Head of caudate nucleus (tissue), 42 donors: ENCODE results near the gene SESTD1.
"Not testable (repeated sequence)": the region's sequence is repeated elsewhere in the genome, so short reads cannot be mapped to it uniquely, and the experiment has no call there.

Source experiments
- DNase-seq, 42 donors: peaks; one replicate each; pipeline versions ENCODE4 v3.0.0 to v3.0.0-alpha.2; 2020 to 2021; ENCODE audit warnings: mixed read lengths in 7 of 42
- intact Hi-C: fragments of 100-400 bp; cut with DNase I; formaldehyde crosslinking; loops from one replicate; pipeline ENCODE4 v1.15.0; 2022

SESTD1 gene

DNA sequence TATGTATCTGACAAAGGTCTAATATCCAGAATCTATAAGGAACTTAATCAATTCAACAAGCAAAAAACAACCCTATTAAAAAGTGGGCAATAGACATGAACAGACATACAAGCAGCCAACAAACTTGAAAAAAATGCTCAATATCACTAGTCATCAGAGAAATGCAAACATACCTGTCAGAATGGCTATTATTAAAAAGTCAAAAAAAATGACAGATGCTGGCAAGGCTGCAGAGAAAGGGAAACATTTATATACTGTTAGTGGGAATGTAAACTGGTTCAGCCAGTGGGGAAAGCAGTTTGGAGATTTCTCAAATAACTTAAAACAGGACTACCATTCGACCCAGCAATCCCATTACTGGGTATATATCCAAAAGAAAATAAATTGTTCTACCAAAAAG lies 21.6 kb downstream of the SESTD1 start:
- no peak for DNase-seq
- intact Hi-C loops: no loop called here

DNA sequence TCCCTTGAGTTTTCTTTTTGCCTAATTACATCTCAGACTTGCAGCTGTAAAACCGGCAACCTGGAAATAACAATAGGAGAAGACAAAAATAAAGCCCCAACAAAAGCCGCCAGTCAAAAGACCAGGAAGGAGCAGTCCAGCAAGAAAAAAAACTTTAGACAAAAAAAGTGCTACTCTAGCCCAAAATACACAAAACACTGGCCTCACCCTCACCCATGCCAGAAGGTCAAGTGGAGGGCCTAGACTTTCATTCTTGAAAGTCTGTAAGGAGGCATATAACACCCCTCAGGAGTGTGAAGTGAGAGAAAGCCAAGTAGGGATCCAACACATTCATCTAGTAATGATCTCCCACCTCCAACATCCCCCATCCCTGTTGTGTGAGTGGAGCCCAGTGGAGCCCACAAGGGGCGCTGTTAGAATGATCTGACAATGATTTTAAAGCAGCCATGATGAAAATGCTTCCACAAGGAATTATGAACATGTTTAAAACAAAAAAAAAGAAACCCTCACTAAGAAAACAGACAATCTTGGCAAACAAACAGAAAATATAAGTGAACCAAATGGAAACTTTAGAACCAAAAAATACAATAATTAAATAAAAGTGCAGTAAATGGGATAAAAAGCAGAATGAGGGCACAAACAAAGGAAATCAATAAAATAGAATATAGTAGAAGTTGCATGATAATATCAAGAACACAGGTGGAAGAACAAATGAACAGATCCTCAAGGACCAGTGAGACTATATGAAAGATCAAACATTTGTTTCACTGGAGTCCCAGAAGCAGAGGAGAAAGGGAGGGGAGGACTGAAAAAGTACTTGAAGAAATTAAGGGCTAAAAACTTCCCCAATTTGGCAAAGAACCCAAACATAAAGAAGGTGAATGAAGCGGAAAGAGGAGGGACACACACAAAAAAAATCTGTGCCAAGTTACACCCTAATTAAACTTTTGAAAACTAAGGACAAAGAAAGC lies 23.9 kb downstream of the SESTD1 start:
- intact Hi-C loops: no loop called here
- no peak for DNase-seq

DNA sequence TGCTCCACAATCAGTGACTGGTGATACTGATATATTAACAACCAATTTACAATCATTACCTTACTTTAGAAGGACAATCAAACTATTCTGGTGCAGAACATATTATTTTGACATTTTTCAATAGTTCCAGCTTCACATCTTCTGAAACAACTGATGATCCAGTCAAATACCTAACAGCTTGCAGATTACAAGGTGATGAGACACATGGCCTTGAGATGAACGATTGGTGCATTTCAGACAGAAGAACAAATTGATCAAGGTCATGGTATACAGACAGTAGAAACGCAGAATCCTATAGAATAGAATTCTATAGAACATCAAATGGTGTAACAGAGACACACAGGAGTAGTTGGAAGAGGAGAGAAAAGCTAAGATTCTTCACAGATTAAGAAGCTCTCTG lies 24.8 kb downstream of the SESTD1 start:
- intact Hi-C loops: no loop called here
- DNase-seq: no peak

DNA sequence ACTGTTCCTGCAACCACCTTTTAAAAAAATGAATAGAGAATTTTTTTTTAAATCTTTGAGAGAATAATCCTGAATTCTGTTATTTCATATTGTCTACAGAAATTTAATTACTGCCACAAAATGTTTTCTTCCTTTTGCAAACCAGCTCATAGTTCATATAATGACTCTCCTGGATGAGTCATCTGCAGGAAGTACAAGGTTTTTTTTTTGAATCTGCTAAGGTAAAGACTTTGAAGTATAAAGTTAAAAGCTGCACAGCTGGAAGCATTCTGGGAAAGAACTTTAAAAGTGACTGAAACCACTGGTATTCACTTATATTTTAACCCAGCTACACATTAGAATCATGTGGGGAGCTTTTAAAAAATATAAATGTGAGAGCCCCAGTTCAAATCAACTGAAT lies 25.4 kb downstream of the SESTD1 start:
- no peak for DNase-seq
- intact Hi-C loops: no loop called here

DNA sequence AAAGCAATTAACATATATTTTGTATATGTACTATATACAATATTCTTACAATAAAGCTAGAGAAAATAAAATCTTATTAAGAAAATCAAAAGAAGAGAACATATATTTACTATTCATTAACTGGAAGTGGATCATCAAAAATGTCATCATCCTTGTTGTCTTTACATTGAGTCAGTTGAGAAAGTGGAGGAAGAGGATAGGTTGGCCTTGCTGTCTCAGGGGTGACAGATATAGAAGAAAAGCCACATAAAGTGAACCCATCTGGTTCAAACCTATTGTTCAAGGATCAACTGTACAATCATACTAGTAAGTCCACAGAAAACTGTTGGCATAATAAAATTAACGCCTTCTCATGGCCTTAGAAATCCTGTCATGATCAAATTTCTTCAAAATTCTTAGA lies 26.6 kb downstream of the SESTD1 start:
- no peak for DNase-seq
- intact Hi-C loops: no loop called here

DNA sequence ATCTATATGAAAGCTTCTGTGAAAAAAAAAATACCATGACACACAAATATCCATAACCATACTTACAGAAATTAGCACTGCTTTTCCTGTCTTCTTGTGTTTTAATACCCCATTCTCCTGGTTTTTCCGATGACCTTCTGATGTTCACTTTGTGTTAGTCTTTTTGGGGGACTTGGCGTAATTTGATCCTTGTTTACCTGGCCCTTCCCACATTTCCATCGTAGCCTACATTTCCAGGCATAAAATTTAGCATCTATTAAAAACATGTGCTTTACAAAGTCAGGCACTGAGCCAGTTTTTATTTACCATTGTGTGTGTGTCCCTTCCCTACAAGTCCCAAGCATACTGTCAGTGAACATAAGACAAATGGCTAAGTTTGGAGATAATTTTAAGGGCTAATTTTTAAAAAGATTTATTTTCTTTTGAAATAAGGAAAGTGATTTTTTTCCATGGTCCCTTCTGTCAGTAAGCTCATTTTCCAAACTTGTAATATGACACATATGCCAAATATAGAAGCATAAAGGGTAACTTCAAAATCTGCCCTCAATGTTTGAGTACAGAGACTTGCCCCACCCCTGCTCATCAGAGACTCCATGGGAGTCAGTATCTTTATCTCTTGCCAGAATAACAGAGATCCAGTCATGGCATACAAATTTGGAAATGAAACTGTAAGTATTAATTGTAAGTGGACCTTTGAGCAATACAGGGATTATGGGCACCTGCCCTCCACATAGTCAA lies 27.3 kb downstream of the SESTD1 start:
- intact Hi-C loops: no loop called here
- no peak for DNase-seq

DNA sequence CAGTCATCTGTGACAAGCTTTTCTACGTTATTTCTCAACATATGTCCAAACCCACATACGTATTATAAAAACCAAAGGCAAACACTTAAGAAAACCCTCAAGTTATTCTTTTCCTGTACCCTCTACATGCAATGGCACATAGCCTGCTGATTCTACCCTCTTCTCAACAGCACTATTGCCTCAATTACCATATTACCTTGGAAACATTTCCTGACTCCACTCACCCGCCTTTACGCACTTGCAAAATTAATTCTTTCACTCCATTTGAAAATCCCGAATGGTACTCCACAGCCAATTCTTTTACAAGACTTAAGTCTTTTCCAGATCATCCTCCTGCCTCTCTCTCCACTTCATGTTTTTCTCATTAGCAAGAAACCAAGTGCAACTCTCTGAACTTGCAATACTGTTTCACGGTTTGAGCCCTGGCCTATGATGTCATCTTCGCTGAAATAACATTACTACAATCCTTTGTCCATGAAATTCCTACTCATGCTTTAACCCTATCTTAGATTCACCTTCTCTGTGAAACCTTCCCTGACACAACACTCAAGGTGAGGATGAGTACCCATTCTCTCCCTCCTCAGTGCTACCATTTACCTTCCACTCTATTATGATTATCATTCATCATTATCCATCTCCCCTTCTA lies 29.0 kb downstream of the SESTD1 start:
- peak in 1 of 42 donors; percentile 14 for DNase-seq
- intact Hi-C loops: no loop called here

DNA sequence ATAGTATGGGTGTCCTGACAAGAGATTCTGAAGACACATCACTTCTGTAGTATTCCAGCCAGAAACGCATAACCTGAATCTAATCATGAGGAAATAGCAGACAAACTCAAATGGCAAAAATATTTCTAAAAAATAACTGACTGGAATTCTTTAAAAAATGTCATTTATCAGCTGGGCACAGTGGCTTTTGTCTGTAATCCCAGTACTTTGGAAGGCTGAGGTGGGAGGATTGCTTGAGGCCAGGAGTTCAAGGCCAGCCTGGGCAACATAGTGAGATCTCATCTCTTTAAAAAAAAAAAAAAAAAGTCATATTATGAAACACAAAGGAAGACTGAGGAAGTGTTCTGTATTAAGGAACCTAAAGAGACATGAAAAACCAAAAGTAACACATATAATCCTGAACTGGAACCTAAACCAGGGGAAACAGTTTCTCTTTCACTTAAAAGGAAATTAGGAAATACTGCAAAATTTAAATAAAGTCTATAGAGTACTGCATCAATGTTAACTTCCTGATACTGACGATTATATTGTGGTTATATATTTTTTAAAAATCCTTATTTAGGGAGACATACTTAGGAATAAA lies 29.9 kb downstream of the SESTD1 start:
- intact Hi-C loops: no loop called here
- DNase-seq: no peak

DNA sequence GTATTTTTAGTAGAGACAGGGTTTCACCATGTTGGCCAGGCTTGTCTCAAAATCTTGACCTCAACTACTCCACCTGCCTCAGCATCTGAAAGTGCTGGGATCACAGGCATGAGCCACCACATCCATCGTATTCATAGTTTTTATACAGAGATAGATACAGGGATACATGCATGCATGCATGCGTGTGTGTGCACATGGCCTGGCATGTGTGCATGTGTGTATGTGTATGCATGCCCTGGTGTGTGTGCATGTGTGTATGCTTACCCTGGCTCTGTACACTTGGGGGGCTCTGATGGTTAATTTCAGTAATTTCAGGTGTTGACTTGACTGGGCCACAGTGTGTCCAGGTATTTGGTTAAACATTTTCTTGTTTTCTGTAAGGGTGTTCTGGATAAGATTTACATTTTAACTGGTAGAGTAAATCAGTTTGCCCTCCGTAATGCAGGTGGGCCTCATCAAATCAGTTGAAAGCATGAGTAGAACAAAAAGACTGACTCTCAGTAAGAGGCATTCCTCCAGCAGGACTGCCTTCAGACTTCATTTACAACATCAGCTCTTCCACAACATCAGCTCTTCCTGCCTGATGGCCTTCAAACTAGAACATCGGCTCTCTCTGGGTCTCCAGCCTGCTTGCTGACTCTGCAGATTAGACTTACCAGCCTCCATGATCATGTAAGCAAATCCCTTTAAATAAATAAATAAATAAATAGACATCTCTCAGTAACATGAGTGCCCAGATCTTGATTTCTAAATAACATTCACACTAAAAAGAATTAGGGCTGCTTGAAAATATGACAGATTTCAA lies 30.8 kb downstream of the SESTD1 start:
- intact Hi-C loops: no loop called here

DNA sequence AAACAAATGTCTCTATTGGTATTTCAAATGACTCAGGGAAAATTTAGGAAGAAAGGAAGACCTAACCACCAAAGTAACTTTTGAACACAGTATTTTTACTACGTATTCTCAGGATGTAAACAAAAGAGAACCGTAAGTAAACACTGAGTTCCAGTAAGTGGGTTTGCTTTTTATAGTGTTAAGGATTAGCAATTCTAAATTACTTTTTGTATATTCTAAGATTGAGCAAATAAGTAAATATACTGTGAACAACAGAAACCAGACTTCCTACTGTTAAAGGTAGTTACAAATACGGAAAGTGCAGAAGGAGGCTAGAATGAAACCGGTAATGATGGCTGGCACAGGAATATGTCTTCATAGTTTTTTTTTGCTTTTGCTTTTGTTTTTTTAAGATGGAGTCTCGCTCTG lies 31.5 kb downstream of the SESTD1 start:
- intact Hi-C loops: no loop called here
- DNase-seq: no peak

More for the DNA sequence above, 30.8 kb downstream of the SESTD1 start:
- no peak for DNase-seq

DNA sequence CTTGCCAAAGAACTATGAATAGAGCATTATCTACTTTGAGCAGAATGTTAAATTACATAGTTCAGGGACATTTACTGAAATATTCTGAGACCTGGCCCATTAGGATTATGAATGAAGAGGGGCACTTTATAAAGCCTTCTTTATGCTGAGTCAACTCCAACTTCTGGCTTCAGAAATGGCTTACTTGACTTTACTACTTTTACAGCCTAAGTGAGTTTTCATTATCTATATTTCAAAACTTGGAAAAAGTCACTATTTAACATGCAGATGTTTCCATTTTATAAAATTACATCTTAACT lies 37.7 kb downstream of the SESTD1 start:
- intact Hi-C loops: no loop called here
- DNase-seq: no peak

DNA sequence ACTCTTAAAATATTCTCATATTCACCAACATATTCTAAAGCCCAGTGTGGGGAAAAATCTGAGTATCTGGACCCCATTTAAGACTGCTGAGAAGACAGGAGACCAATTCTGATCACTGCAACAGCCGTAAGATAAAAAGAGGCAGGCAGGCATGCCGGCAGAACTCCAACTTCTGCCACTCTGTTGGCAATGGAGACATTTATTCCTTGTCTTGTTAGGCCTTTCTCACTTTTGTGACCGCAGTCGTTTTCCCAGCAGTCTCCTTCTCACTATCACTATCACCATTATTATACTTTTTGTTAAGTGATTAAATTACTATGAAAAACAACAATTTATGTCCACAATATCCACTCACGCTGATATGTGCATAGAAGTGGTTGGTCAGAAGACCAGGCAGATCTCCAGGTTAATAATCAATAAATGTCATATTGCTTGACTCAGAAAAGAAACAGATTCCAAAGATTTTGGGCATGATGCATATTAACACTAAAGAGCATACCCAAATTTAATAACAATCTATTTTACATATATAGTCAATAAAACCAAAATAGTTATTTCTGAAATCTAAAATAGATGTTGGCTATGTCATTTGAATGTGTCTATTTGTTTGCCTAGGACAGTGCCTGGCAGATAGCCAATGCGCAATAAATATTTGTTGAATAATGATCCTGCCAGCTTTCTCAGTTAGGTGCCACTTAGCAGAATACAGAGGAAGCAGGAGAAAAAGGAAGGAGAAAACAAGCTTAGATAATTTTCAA lies 38.2 kb downstream of the SESTD1 start:
- intact Hi-C loops: no loop called here
- DNase-seq: peak in 38 of 42 donors; percentile 10 to 69 (median 42)

DNA sequence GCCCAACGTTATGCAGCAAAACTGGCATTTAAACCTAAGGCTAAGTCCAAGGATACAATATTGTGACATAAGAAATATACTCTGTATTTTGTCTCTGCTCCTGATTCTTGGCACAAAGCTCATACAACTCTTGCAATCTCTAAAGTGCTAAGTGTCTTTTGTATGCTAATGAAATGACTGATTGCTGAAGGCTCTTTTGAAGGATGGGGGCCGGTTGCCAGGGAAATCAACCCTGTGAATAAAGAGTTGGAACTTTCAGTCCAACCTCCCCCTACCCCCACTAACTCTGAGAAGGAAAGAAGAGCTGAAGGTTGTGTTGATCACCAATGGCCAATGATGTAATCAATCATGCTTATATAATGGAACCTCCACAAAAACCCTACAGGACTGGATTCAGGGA lies 40.3 kb downstream of the SESTD1 start:
- intact Hi-C loops: no loop called here
- no peak for DNase-seq

DNA sequence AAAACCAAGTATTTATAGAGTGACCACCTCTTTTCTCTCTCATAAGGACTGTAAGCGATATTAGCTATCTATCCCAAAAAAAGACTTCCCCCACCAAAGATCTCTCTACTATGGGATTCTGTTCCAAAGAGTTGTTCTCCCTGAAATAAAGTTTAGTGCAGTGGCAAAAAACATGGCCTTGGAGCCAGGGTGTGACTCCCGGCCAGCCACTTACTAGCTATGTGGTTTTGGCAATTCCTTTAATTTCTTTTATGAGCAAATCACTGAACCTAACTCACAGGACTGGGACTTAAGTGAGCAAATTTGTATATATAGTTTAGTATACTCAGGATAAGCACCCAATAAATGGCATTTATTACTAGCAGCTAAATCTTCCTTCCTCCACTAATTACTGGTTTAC lies 42.6 kb downstream of the SESTD1 start:
- DNase-seq: no peak
- intact Hi-C loops: no loop called here

DNA sequence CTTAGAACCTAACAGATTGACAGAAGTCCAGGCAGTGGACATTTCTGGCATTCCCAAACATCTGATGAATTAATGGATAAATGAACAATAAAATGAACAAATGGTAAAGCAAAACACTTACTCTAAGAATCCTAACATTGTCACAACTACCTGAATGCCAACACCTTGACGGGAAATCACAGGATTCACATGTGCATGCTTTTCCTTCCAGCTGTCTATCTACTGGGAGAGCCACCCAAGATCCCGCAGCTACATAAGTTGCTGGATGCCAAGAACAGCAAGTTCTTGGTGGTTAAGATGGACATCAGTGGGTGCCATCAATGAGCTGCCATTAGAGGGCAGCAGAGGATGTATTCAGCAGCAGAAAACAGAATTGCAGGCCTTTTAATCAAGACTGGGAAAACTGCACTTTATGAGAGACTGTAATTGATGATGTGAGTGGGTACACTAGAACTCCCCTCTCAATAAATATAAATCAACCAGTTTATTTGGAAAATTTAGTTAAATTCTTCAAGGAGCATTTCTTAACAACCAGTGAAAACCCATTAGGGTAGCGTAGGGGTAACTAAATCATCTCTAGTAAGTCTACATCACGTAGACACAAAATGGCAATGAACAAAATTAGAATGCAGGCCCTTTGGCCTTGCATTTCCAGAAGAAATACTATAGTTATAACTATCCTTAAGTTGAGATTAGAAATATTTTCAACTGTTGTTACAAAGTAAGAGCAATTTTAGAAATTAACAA lies 45.6 kb downstream of the SESTD1 start:
- intact Hi-C loops: no loop called here
- peak; percentile 18 to 90 (median 74) for DNase-seq

DNA sequence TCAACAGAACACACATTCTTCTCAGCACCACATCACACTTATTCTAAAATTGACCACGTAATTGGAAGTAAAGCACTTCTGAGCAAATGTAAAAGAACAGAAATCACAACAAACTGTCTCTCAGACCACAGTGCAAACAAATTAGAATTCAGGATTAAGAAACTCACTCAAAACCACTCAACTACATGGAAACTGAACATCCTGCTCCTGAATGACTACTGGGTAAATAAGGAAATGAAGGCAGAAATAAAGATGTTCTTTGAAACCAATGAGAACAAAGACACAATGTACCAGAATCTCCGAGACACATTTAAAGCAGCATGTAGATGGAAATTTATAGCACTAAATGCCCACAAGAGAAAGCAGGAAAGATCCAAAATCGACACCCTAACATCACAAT lies 50.0 kb downstream of the SESTD1 start:
- DNase-seq, intact Hi-C loops: not testable (repeated sequence)

DNA sequence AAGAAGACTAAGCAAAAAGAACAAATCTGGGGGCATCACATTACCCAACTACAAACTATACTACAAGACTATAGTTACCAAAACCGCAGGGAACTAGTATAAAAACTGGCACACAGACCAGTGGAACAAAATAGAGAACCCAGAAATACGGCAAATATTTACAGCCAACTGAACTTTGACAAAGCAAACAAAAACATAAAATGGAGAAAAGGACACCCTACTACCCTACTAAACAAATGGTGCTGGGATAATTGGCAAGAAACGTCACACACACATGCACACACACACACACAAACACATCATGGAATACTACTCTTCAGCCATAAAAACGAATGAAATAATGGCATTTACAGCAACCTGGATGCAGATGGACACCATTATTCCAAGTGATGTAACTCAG lies 53.3 kb downstream of the SESTD1 start:
- DNase-seq: no peak
- intact Hi-C loops: no loop called here
